ENCODE data around the gene LYRM7.
"Not testable (repeated sequence)": the region's sequence is repeated elsewhere in the genome, so short reads cannot be mapped to it uniquely, and the experiment has no call there.

The LYRM7 gene

DNA sequence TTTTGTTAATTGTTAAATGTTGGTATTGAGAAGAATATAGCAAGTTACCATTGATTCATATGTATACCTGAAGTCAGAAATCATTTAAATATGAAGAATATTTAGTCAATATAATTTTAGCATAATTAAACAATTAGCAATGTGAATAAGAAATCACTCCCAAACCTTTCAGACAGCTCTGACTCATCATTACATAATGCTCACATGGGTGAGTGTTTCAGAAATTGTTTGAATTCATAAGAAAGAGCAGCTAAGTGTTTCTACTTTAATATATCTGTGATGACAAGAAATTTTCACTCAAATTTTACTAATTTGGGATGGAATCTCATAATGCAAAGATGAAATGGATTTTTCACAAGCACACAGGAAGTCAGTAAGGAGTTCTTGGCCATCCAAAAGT, 51.1 kb downstream of the LYRM7 start:
- no peak for DNase-seq

DNA sequence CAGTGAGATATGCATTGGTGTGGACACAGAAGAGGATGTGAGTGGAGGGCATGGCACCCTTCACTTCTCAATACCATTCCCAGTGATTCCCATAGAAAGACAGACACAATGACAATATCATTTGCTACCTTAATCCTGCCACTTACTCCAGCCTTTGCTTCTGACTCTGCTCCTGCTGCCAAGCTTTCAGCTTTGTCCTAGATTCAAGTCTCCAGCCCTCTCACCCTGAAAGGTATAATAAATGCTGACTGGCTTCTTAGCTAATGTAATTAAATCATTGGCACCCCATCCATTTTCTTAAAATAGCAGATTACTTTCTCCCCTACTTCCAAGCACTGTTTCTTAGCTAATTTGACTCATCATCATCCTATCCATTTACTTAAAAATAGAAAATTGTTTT, 52.0 kb downstream of the LYRM7 start:
- no peak for DNase-seq

DNA sequence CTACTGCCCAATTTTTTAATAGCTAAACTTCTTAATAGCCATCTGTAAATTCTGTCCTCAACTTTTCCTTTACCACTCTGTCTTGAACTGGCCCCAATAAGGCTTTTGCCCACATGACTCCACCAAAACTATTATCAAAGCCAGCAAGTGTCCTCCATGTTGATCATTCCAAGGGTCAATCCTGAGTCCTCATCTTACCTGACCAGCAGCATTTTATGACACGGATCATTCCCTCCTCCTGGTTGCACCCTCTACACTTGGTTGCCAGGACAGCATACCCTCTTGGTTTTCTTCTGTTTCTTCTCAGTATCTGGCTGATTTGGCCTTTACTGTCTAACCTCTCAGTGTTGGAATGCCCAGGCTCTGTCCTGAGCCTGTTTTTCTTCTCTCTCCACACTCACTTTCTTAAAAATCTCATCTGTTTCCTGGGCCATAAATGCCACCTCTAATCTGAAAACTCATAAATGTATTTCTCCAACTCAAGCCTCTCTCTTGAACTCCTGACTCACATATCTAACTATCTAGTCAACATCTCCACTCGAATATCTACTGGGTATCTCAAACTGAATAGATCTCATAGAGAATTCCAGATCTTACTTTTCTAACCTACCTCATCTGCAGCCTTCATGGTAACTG, 53.1 kb downstream of the LYRM7 start:
- no peak for DNase-seq

DNA sequence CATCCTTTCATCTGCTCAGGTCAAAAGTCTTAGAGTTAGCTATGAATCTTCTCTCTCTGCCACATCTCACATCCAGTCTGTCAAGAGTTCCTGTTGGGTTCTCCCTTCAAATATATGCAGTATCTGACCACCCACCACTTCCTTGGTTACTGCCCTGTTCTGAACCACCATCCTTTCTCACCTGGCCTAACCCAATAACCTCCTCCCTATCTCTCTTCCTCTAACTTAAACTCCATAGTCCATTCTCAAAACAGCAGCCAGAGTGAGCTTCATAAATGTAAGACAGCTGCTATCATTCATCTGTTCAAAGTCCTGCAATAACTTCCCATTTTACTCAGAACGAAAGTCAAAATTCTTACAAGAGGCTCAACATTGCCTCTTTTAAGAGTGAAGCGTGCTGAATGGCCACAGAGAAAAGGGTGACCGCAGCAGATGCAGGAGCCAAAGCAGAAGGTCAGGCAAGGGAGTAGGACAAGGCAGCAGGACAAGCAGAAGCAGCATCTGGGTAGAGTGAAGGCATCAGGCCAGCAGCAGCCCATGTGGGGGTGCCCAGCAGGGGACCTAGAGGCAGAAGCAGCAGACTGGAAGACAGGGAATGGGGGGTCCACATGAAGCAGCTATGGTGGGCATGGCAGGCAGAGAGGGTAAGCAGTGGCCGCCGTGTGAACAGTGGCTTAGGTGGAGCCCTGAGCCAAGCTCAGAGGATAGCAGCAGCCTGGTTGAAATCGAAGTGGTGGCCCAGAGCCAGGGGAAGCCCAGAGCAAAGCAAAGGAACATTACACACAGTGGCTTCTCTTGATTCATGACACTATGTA, 53.9 kb downstream of the LYRM7 start:
- DNase-seq = no peak

DNA sequence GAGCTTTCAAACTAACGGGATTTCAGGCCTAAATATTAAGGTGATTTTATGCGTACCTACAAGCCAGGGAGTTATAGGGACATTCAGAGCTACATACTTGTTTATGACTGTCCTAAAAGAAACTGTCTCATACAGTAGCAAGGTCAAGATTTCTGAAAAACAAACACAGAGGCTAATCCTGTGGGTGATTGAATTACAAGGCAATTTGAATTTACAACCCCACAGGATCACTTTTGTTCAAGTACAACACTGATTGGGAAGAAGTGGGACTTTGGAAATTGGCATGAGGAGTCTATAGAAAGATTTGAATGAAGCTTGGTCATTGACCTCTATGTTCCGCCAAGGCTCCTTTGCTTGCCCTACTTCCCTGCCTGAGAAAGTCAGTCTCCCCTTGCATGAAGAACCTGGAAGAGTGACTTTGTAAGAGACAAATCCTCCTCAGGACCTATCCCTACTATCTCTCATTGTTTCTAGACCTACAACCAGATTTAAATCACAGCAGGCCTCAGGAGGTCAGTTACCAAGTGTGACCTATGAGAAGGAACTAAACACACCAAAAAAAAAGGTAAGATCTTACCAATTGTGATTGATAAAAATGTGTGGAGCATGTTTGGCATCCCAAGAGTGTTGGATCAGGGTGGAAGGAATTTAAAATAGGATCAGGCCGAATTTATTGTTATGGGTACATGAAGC, 54.7 kb downstream of the LYRM7 start:
- DNase-seq = no peak

DNA sequence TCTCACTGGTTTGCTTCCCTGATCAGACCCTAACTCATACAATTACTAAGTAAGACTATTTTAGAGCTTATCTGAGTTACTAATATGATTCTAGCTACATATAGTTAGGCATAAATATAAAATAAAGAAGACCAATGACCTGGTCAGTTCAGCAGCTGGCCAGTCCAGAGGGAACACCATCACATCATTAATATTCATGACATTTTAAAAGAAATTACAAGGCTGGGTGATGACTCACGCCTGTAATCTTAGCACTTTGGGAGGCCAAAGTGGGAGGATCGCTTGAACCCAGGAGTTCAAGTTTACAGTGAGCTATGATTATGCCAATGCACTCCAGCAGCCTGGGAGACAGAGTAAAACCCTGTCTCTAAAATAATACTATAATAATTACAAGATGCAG, 56.2 kb downstream of the LYRM7 start:
- no peak for DNase-seq

DNA sequence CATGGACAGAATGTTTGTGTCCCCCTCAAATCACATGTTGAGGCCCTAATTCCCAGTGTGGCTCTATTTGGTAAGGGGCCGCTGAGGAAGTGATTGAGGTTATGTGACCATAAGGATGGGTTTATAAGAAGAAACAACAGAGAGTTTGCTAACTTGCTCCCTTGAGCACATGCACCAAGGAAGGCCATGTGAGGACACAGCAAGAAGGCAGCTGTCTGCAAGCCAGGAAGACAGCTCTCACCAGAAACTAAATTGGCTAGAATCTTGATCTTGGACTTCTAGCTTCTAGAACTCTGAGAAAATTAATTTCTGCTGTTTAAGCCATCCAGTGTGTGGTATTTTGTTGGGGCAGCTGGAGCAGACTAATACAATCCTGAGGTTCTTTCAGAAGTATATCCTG, 57.9 kb downstream of the LYRM7 start:
- DNase-seq = no peak

DNA sequence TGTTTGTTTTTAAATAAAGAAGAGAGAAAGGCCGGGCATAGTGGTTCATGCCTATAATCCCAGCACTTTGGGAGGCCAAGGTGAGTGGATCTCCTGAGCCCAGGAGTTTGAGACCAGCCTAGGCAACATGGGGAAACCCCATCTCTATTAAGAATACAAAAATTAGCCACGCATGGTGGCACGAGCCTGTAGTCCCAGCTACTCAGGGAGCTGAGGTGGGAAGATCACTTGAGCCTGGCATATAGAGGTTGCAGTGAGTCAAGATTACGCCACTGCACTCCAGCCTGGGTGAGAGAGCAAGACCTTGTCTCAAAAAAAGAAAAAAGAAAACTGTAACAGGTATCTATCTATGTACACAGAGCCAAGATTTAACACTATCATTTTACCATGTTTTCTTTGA, 58.9 kb downstream of the LYRM7 start:
- no peak for DNase-seq

DNA sequence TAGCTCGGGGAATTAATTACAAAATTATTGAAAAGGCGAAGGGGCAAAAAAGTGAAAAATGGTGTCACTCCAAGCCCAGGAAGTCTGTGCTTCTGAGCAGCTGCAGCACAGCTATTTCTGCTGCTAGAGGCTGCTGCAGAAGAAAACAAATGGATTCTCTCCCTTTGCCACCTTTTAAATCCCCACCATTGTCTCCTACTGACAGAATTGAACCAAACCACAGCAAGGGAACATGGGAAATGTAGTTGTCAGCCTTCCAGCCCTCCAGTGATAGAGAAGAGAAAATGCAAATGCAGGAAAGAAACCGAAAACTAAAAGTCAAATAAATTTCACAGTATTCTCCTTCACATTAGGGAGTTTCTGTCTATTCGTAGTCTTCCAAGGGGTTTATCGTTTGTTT, 59.7 kb downstream of the LYRM7 start:
- DNase-seq = no peak

DNA sequence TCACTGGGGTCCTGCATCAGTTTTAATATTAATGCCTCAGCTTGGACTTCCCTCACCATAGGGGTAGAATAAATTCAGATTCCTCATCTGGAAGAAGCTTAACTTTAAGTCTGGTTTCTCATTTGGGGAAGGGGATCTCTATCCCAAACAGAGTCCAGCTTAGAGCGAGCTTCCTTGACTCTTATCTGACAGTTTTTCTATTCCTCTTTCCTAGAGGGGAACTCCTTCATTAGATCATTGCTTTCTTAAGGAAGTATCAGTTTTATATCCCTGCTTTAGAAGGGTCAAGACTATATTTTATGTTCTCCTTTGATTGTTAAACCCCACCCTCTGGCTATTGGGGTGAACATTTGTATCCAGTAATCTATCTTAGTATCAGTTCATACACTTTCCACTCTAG, 68.9 kb downstream of the LYRM7 start:
- DNase-seq = no peak

DNA sequence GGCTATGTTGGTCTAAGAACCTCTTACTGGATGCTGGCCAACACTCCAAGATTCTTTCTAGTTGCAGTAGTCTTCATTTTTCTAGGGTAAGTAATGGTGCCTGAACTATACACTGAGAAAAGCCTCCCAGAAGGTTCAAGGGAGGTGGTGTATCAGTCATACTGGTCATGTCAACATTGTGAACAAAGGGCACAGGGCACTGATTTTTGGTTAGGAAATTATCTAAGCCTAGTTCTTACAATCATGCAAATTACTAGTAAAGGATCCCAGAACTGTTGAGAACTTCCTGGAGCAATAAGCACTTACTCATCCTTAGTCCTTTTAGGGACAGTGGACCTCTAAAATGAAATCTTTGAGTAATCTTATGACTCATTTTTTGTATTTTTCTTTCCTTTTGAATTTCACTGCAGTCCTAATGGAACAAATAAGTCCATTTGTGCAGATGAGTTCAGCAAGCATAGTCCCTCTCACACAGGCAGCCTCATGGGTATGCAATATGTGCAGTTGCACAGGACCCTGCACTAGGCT, 72.0 kb downstream of the LYRM7 start:
- DNase-seq = no peak

DNA sequence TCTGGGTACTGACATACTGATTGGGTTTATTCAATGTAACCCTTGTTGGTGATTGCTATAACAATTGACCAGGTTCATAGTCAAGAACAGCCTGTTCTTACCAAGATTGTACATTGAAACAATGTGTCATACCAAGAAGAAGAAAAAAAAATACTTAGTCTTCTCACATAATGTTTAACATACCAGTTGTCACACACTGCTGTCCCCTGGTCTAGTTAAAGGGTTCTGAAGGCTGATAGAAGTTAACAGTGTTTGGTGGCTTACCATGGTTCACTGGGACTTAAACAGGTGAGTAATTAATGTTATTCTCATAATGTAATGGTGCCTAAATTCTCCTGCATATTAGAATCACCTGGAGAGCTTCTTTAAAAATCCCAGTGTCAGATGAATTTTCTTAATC, 74.6 kb downstream of the LYRM7 start:
- no peak for DNase-seq

DNA sequence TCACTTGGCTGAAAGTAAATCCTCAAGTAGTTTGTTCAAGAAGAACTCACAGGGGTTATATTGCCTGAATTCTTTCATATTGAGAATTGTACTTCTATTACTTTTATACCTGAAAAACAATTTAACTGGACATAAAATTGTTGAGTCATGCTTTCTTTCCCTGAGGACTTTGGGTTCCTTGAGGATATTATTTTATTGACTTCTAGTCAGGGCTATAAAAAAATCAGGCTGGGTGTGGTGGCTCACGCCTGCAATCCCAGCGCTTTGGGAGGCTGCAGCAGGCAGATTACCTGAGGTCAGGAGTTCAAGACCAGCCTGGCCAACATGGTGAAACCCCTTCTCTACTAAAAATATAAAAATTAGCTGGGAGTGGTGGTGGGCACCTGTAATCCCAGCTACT, 75.2 kb downstream of the LYRM7 start:
- no peak for DNase-seq

DNA sequence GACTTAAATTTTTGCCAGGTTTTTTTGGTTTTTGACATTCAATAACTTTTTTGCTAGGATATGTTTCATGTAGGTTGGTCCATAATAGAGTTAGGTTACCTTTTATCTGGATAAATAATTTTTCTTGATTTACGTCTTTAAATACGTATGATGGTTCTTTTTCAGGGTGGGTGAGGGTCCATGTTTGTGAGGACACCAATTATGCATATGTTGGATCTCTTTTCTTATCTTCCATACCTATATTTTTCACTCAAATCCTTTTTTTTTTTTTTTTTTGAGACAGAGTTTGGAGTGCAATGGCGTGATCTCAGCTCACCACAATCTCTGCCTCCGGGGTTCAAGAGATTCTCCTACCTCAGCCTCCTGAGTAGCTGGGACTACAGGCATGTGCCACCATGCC, 75.8 kb downstream of the LYRM7 start:
- DNase-seq = no peak

DNA sequence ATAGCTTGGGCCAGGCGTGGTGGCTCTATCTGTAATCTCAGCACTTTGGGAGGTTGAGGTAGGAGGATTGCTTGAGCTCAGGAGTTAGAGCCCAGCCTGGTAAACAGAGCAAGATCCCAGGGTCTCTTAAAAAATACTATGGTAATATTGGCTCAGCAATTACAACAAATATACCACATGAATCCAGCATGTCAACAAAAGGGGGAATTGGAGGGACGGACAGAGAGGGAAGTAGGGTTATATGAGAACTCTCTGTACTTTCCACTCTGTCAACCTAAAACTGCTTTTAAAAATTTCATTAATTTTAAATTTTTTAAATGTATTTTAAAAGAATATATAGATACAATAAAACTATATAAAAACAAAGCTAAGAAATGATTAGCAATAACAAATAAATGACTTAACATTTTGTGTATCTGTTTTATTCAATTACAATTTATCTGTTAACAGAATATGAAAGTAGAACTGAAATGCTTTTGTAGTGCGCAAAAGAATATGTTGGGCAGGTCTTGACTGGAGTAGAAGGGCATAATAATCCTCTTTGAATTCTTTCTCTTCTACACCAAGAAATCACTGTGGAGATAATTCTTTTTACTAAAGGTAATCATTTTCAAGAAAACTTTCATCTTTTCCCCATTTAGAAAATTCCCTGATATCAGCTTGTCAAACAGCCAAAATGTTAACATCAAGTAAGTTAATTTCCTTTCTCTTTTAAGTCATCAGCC, 80.2 kb downstream of the LYRM7 start:
- no peak for DNase-seq

DNA sequence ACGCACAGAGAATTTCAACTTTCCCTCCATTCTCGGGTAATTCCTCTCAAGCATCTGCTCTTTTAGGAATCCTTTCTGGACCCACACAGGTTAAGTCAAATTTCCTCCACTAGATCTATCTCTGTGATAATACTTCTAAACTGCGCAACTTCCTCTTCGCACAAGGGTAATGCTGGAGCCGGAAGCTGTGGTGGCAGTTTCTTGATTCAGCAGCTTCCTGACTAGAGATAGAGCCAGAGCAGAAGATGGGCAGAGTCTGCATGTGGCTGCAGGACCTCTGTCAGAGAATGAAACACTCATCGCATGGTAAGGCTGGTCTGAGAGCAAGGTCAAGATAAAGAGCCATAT, 82.1 kb downstream of the LYRM7 start:
- DNase-seq = no peak

DNA sequence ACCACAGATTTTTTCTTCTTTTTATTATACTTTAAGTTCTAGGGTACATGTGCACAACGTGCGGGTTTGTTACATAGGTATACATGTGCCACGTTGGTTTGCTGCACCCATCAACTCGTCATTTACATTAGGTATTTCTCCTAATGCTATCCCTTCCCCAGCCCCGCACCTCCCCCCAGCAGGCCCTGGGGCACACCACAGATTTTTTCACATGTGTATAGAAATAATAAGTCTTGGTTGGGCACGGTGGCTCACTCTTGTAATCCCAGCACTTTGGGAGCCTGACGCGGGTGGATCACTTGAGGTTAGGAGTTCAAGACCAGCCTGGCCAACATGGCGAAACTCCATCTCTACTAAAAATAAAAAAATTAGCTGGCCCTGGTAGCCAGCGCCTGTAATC, 83.3 kb downstream of the LYRM7 start:
- not testable (repeated sequence) for DNase-seq

DNA sequence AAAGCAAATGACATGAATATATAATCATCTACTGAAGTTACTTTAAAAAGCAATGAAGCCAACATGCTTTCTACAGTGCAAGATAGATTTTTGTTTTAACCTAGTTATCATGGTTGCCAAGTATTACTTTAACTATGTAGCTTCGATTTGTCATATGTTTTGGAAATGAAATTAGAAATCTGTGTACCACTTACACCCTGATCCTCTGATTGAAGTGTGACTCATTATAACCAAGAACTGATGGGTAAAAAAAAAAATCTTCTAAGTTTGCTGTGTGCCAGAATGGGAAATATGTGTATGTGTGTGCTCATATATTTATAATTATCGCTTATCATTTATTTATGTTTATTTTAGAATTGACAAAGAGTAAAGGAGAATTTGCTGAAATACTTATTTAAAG, 84.0 kb downstream of the LYRM7 start:
- DNase-seq = no peak
